ENCODE measurements around the gene MCFD2.

GRCh38 chr2:46858702-46859090, 56.9 kb downstream of the MCFD2 start:
- TF ChIP-seq CTCF (IDR thresholded peaks at IDR 0.05), result no peak
- no peak for TF ChIP-seq MEF2A (IDR thresholded peaks at IDR 0.05; ENCODE audit: borderline replicate concordance, low read depth)
- no peak for TF ChIP-seq FOXJ3 (CRISPR knock-in tag; IDR thresholded peaks at IDR 0.05)
- TF ChIP-seq POLR2AphosphoS5 (IDR thresholded peaks at IDR 0.05; ENCODE audit: low read depth, low read length), result no peak
- TF ChIP-seq TEAD4 (IDR thresholded peaks at IDR 0.05; ENCODE audit: borderline replicate concordance, insufficient read depth), result no peak
- TF ChIP-seq EP300 (IDR thresholded peaks at IDR 0.05; ENCODE audit: borderline replicate concordance in 1 of 2, low read depth in 1 of 2, low read length in 1 of 2), result no peak
- TF ChIP-seq RAD21 (IDR thresholded peaks at IDR 0.05; ENCODE audit: low read length), result no peak

All from SK-N-SH (cell line).